IPS DF 4.7 (cell line): Measurements from ENCODE around the gene LRRC19.
A peak's percentile ranks its signal among the peaks of the same experiment; 100 is the strongest.

Source experiments
- DNase-seq: peaks from one replicate; pipeline ENCODE4 v3.0.0-alpha.2; 2013; ENCODE audit warnings: low spot score; ENCODE audit errors: extremely low read depth

The LRRC19 gene, protein sequence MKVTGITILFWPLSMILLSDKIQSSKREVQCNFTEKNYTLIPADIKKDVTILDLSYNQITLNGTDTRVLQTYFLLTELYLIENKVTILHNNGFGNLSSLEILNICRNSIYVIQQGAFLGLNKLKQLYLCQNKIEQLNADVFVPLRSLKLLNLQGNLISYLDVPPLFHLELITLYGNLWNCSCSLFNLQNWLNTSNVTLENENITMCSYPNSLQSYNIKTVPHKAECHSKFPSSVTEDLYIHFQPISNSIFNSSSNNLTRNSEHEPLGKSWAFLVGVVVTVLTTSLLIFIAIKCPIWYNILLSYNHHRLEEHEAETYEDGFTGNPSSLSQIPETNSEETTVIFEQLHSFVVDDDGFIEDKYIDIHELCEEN

DNA sequence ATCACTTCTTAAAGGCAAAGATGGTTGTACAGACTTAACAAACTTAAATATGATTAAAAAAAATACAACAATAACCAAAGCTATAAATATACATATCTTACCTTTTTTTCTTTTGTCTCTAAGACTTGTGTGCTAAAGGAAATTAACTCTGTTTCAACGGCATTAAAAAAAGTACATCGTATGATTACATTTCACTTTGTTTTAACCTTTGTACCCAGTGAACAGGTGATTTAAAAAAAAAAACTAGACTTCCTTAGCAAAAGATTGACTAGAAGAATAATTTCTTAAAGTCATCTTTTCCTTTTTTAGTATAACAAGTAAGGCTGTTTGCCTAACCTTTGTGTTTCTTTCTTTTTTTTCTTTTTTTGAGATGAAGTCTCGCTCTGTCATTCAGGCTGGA lies at the start of gene LRRC19:
Gene LRRC19 (minus strand): TSS at position 182 of the 400 bp plus-strand sequence. CDS start 5,978 bp downstream, outside the sequence.
- DNase-seq, result no peak

DNA sequence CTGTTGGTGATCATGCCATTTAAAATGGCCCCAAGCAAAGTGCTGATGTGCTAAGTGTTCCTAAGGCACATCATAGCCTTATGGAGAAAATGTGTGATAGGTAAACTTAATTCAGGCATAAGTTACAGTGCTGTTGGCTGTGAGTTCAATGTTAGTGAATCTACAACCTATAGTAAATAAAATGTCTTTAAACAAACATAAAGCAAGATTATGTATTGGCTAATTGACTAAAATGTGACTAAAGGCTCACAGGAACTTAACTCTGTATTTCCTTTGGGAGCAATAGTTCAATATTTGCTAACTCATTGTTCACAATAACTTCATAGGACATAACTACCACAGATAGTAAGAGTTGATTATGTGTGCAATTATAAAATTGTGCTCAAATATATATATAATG lies 49.4 kb upstream of the LRRC19 start:
- DNase-seq, result no peak

DNA sequence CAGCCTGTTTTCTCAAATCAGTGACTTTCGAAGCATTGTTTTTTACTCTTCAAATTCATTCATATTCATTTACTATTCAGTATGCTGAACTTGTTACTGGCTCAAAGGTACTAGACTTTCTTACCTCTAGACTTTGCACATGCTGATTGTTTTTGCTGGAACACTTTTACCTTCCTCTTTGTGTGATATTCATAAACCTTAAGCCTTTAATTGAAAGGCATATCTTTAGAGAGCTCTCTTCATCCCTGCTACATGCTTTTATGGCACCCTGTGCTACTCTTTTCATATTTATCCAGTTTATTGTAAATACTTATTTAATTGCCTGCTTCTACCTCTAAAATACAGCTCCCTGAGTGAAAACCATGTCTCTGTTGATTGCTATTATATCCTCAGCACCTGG lies 48.7 kb upstream of the LRRC19 start:
- DNase-seq, result no peak

DNA sequence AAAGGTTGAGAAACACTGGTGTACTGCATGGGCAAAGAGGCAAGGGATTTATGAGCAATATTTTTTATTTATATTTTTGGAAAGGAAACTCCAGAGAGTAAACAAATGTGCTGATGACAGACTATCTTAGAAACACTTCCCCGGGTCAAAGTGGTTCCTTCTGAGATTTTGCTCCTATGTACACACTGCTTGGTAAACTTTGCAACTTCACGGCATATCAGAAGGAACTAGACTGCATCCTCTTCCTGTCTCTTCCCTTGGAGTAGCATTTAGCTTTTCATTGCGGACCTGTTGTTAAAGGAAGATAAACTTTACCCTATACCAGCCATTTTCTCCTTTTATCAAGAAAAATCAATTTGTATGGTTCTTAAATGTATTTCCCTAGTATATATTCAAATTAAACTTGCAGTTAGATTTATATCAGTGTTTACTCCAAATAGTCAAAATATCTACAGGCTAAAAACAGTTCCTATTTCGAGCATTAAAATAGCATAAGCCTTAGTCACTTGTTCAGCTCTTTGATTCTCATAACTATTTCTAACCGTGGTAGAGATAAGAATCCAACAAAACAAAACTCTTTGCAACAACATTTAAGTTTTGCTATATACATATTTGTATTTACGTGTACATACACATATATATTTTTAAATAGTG lies 48.0 kb upstream of the LRRC19 start:
- no peak for DNase-seq

DNA sequence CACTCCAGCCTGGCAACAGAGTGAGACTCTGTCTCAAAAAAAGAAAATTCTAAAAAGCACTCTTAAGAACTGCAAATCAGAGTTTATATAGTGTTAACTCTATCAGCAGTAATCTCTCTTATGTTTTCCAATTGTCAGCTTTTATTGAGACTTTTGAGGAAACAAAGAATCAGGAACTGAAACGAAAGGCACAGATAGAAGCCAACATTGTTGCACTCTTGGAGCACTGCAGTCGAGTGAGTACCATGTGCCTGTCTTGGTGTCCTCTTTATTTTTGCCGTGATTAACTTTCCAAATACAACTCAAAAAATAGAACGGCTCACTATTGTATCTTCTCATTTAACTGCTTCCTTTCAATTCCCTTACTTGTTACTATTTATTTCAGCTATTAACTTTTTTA lies 41.7 kb upstream of the LRRC19 start:
- no peak for DNase-seq

DNA sequence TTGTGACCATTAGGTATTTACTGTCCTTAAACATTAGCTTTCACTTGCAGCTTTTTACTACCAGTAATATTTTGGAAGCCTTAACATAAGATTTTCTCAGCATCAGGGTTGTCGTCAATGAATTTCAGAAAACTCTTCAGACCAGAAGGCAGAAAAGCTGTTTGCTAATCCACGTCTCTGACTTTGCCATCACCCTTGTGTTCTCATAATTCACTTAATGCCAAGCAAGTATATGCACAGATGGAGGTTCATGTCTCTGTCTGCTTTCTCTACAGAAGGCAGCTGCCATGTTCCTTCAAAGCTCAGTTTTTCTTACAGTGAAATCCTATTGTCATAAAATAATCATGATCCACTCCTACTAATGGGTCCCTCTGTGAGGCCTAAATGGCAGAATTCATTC lies 37.7 kb upstream of the LRRC19 start:
- DNase-seq, result no peak

DNA sequence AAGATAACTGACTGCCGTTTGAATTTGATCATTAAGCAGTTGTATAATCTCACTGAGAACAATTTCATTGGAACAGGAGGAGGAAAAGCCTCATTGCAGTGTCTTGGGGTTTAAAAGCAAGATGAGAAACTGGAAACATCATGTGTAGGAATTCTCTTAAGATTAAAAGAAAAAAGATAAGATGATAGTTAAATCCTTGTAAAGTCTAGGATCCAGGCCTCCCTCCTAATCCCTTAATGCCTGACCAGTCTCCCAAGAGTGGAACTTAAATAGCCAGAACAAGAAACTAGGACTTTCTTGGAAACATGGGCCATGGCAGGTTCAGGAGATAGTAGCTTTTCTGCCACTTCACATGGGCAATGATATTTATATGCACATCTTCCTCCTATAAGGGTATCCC lies 37.0 kb upstream of the LRRC19 start:
- no peak for DNase-seq

DNA sequence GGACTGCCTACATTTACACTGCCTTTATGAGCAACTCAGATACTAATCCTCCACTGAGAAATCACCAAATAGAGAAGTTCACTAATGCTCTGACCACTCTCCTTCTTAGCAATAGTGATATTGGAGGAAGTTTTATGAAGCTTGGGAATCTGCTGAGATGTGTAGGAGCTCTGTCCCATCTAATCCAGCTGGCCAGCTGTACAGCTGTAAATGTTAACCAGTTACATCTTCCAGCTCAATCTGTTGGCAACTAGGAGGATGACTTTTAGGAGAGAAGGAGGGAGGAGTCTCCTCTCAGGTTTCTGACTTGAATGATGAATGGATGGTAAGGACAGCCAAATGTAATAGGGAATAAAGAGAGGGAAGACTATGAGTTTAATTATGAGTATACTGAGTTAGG lies 36.3 kb upstream of the LRRC19 start:
- DNase-seq, result no peak

DNA sequence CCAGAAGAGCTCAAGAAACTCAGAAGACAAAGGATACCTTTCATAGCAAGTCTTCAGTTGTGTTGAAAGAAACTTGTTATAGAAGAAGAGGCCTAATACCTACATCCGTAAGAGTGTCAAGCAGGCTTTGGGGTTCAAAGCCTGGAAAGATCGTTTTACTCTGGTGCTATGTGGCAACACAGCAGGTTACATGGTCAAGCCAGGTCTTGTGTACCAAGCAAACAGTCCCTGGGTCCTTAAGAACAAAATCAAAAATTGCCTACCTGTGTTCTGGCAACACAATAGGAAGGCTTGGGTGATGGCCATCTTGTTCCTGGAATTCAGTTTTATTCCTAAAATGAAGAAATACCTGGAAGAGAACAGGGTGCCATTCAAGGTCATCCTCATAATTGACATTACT lies 32.0 kb upstream of the LRRC19 start:
- no peak for DNase-seq

DNA sequence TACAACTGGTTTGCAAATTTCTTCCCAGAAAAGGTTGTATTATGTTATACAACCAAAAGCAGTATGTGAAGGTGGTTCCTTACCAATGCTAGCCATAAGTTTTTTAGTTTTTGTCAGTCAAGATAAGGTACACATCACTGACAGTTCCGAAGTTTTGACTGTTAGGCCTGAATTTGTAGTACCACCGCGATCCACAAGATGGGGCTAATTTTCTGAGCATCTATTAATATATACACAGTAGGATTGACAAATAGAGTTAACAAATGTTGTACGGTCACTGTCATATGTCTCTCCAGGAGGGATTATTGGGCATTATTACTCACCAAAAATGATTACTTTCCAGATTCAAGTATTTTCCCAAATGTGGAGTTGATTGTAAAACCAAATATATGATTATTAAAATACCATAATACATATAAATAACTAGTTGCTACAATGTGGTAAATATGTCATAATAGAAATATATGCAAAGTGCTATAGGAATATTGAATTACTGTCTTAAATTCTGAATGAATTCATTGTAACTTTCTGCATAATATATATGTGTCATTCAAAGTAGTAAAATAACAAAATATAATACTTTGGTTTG lies 28.4 kb upstream of the LRRC19 start:
- peak; percentile 11 for DNase-seq

DNA sequence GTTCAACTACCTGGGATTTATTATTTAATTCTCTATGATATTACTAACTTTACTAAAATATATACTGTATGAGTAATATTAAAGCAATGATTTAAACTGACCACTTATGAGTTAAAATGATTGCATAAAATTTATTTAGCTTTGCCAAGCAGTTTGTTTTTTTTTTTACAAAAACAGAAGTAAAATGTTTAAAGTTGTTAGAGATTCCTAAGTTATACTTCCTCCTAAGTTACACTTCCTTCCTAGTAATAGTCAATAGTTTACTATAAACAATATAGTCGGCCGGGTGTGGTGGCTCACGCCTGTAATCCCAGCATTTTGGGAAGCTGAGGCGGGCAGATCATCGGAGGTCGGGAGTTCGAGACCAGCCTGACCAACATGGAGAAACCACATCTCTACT lies 23.7 kb upstream of the LRRC19 start:
- no peak for DNase-seq

DNA sequence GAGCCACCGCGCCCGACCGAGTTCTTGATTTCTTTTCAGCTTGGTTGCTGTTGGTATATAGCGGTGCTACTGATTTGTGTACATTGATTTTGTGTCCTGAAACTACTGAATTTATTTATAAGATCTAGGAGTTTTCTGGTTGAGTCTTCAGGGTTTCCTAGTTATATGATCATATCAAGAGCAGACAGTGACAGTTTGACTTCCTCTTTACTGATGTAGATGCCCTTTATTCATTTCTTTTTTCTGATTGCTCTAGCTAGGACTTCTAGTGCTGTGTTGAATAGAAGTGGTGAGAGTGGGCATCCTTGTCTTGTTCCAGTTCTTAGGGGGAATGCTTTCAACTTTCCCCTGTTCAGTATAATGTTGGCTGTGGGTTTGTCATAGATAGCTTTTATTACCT lies 17.4 kb upstream of the LRRC19 start:
- no peak for DNase-seq

DNA sequence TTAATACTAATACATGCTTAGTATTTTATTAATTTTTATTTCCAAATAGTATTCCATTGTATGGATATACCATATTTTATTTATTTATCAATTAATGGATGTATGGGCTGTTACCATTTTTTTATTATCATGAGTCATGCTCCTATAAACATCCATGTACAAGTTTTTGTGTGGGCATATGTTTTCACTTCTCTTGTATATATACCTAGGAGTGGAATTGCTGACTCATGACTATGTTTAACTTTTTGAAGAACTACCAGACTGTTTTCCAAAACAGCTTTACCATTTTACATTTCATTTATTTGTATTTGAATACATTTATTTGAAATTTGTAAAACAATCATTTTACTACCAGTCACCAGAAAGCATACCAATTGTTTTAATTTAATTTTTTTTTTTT lies 14.1 kb upstream of the LRRC19 start:
- no peak for DNase-seq

DNA sequence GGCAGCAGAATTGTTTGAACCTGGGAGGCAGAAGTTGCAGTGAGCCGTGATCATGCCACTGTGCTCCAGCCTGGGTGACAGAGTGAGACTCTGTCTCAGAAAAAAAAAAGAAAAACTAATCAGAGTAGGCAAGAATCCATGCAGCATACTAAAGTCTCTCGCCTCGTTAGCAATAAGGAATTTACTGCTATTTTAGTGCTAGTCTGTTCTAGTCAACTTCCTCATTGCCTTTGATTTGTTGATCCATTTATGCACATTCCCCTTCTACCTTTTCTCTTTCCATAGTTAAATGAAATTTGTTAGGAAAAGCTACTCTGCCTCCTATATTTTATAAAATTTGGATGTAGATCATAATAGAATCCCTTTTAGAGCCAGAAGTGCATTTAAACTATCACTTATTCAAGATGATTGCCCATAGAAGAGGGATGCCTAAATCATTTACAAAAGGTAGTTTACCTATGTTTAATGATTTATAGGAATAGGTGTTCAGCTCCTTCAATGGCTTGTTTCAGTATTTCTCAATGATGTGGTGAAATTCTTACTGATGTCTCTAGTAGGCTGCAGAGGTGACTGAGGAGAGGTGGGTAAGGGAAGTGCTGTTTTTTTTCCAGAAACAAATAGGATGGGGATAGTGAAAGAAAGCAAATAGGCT lies 1.9 kb downstream of the LRRC19 start:
- no peak for DNase-seq

DNA sequence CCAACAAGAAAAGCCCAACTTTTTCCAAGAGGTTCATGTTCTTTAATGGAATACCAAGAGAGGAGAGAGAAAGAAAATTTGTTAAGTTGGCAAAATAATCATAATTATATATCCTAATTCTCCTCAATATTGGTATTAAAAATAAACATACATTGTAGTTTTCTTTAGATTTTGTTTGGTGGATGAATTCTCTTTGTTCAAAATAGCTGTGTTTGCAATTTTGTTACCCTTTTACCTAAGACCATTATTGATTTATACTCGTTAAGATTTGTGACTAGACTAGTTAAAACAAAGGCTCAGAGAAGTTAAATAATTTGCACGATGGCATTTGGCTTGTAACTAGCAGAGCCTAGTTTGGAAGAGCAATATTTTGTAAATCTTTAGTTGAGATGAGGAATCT lies 9.7 kb downstream of the LRRC19 start:
- no peak for DNase-seq

DNA sequence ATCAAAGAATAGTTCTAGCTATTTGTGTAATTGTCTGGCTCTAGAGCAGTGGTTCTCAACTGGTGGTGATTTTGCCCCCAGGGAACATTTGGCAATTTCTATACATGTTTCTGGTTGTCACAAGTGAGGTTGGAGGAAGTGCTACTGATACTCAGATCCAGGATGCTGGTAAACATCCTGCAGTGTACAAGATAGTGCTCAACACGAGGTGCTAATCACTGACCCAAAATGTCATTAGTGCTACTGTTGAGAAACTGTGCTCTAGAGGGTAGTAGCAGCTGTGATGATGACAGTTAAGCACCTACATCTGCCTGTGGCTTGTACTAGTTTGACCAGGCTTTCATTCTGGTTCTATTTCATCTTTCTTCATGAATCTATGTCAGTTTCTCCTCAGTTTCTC lies 22.1 kb downstream of the LRRC19 start:
- DNase-seq, result no peak

DNA sequence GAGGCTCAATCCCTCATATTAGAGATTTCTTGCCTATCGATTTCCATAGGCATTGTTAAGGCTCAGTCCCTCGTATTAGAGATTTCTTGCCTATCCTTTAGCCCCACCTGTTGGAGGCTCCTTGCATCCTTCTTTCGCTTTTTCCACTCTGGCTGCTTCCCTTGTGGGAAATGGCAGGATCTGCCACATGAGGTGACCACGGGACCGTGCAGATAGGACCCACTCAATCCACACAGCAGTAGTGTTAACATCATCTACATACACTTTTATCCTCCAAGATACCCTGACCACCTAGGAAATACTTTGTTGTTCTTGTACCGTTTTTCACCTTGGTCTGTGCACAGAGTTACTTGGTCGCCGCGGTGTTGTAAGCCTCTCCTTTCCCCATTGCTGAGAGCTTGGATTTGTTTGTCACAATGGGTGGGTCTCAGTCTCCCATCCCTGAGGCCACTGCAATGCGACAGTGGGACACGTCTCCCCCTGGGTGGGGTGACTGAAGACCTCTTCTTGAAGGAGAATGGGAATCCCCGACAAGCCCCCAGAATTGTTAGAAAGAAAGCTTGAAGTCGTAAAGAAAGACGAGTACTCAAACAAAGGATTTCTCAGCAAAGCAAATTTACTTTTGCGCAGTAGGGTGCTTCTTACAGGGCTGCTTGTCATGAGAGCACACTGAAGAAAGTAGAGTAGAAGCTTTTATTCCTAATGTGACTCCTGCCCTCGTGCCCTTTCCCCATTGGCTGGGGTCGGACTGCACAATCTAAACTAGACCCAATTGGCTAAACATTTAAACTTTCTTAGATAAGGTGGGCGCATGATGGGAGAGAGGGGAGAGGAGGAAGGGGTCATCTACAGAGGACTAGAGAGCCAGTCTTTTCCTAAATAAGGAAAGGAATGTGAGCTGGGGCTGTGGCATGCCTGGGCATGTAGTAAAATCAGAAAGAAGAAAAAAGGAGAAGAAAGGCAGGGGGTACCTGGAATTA lies 29.5 kb downstream of the LRRC19 start:
- DNase-seq, result no peak

DNA sequence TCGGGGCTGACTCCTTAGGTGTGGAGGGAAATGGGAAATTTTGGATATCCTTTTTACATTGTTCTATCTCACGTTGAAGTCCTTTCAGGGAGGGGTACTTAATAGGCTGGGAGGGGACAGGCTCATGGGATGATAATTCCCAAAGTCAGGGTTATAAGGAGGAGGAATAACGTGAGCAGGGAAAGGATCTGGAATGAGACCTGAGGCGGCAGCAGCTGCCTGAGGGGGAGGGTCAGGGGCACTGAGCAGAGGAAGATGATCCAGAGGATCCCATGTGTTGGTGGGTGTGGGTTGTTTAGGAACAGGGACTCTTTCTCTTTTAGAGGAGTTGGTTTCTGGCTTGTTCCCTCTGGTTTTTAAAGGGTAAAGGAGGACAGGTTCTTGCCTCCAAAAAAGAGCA lies 30.5 kb downstream of the LRRC19 start:
- no peak for DNase-seq

DNA sequence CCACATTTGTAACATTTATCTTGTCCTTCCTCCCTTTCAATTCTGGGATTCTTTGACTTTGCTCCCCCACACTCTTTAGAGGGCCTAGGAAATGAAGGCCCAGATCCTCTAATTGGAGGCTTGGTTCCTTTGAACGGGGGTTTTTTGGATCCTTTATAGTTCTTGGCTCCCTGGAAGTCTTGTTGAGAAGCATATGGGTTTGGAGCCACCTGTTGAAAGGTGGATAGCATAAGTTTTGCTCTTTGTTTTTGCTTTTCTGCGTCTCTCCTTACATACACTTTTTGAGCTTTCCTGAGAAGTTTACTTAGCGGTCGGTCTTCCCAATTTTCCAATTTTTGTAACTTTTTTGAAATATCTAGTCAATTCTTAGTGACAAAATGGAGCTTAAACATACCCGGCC lies 31.5 kb downstream of the LRRC19 start:
- no peak for DNase-seq

DNA sequence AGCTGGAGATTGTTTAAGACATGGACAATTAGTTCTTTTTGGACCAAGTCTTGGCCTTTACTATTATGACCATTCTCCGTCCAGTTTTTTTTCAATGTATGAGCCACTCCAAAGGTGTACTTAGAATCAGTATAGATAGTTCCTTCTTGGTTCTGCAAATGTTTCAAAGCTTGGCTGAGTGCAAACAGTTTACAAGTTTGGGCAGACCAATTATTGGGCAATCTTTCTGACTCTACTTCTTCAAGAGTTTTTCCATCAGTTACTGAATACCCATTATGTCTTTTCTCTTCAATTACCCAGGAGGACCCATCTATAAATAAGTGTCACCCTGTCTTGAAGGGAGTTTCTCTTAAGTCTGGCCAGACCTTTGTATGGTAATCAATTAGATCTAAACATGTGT lies 33.8 kb downstream of the LRRC19 start:
- DNase-seq, result no peak

DNA sequence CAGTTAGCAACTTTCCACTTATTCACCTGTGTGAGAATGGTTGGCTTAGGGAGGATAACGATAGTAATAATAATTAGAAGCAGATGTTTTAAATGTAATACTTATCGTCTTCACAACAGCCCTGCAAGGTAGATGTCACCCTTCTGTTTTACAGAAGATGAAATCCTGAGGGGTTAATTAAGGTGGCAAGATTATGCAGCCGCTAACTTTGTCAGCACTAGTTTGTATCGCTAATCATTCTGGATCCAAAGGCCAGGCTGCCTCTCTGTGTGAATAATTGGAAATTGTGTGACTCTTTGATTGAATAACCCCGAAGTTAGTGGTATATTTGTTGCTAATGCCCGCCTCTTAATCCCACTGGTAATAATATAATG lies 48.6 kb downstream of the LRRC19 start:
- no peak for DNase-seq
